HepG2 (cell line): ENCODE measurements around the gene SPATA21. TPM values are rescaled to one million over a fixed set of nuclear protein-coding genes. Genes with fewer than 3 reads are reported as not detected.

Experiments
- ATAC-seq: fragments of 200-7000 bp; cut with Tn5 transposase; 3 replicates; pipeline ENCODE4 v1.9.1; 2020; ENCODE audit warnings: mild to moderate bottlenecking, moderate library complexity
- BruUV-seq: library from RNA; stranded (reverse); fragments of 400-500 nt; replicated peaks from 2 replicates; lab custom pipeline; 2021; lab: Mats Ljungman, UMichigan
- CTCF ChIA-PET: fragments of 300-600 bp; formaldehyde crosslinking; extraction: SDS; loops from one replicate; lab custom pipeline; 2021; ENCODE audit warnings: low total read pairs, inconsistent platforms, low intra/inter-chr PET ratio; lab: Yijun Ruan, JAX
- POLR2A ChIA-PET: fragments of 350-600 bp; sonication (Branson Sonifier 250); formaldehyde crosslinking; loops from one replicate; lab custom pipeline; 2020; ENCODE audit warnings: antibody characterized with exemption, inconsistent platforms; lab: Yijun Ruan, JAX
- DNase-seq: peaks from one replicate; pipeline ENCODE4 v3.0.0-alpha.2; 2015; ENCODE audit warnings: low spot score
- FAIRE-seq: peaks from 3 replicates; lab custom pipeline; 2011; peaks lifted over from hg19 to GRCh38; lab: Jason Lieb, UNC
- H2AFZ ChIP-seq: one replicate; pipeline ENCODE4 v1.6.1; 2011; ENCODE audit warnings: low read length, inconsistent platforms
- H3K27ac ChIP-seq: fragments of 300-600 bp; 3 replicates; pipeline ENCODE4 v1.8.0; 2011; ENCODE audit warnings: mixed run types, mild to moderate bottlenecking, mixed read lengths, low read length, inconsistent platforms; ENCODE audit not compliant: insufficient read depth; ENCODE audit errors: extremely low read length
- H3K27me3 ChIP-seq, 2 experiments: fragments of 200-600 bp in 1 of 2; 2 replicates in 1 of 2; 3 replicates in 1 of 2; pipeline versions ENCODE4 v1.6.0 to v1.8.0; 2011; ENCODE audit warnings: low read length in 2 of 2, mild to moderate bottlenecking in 2 of 2, moderate library complexity in 2 of 2, inconsistent platforms in 1 of 2; ENCODE audit not compliant: insufficient read depth in 2 of 2, control insufficient read depth in 1 of 2
- H3K36me3 ChIP-seq, 2 experiments: fragments of 200-600 bp in 1 of 2; replicated peaks in 1 of 2; 2 replicates in 1 of 2; 3 replicates in 1 of 2; pipeline versions ENCODE4 v1.5.1 to v1.8.0; 2011; ENCODE audit warnings: low read length in 2 of 2, inconsistent platforms in 1 of 2; ENCODE audit not compliant: insufficient read depth in 2 of 2, control insufficient read depth in 1 of 2
- H3K4me1 ChIP-seq: 2 replicates; pipeline ENCODE4 v1.5.1; 2012; ENCODE audit warnings: low read length, inconsistent platforms; ENCODE audit not compliant: insufficient read depth
- H3K4me2 ChIP-seq: 2 replicates; pipeline ENCODE4 v1.6.0; 2011; ENCODE audit warnings: low read depth, low read length, inconsistent platforms
- H3K4me3 ChIP-seq, 3 experiments: fragments of 200-600 bp in 1 of 3; sonication (generic), shearing (Covaris generic) in 1 of 3; replicated peaks in 1 of 3; 2 replicates each; pipeline ENCODE4 v1.5.1; 2011 to 2016; ENCODE audit warnings: low read length in 3 of 3, inconsistent platforms in 2 of 3, low read depth in 2 of 3, mild to moderate bottlenecking in 2 of 3, control low read depth in 1 of 3, mixed read lengths in 1 of 3; ENCODE audit not compliant: insufficient read depth in 1 of 3
- H3K79me2 ChIP-seq: one replicate; pipeline ENCODE4 v1.6.1; 2011; ENCODE audit warnings: low read length, inconsistent platforms; ENCODE audit not compliant: insufficient read depth
- H3K9ac ChIP-seq: 2 replicates; pipeline ENCODE4 v1.6.0; 2011; ENCODE audit warnings: mild to moderate bottlenecking, low read depth, low read length, inconsistent platforms; ENCODE audit not compliant: insufficient read depth
- H3K9me3 ChIP-seq: 2 replicates; pipeline ENCODE4 v1.5.1; 2012; ENCODE audit warnings: mild to moderate bottlenecking, low read length
- H4K20me1 ChIP-seq: 2 replicates; pipeline ENCODE4 v1.6.0; 2011; ENCODE audit warnings: inconsistent platforms, mild to moderate bottlenecking, low read length, moderate library complexity; ENCODE audit not compliant: insufficient read depth
- GZF1 ChIP-seq: sonication (generic); formaldehyde crosslinking; IDR thresholded peaks from 2 replicates; pipeline ENCODE4 v1.5.1; 2020; ENCODE audit warnings: mild to moderate bottlenecking, missing genetic modification reagents
- HNRNPUL1 ChIP-seq: fragments of 200-400 bp; formaldehyde crosslinking; IDR thresholded peaks from 2 replicates; pipeline ENCODE4 v1.6.1; 2017; ENCODE audit warnings: low read depth, mild to moderate bottlenecking, low read length, moderate library complexity
- MEF2D ChIP-seq: sonication (generic); formaldehyde crosslinking; IDR thresholded peaks from 2 replicates; pipeline ENCODE4 v1.5.1; 2020; ENCODE audit warnings: mild to moderate bottlenecking, missing genetic modification reagents
- NAIF1 ChIP-seq: sonication (generic); formaldehyde crosslinking; IDR thresholded peaks from 2 replicates; pipeline ENCODE4 v1.5.0; 2020; ENCODE audit warnings: mild to moderate bottlenecking, missing genetic modification reagents, borderline replicate concordance
- NFRKB ChIP-seq: fragments of 450-650 bp; IDR thresholded peaks from 2 replicates; pipeline ENCODE4 v1.6.1; 2017
- PAF1 ChIP-seq: IDR thresholded peaks from 2 replicates; pipeline ENCODE4 v1.6.1; 2016; ENCODE audit warnings: missing genetic modification reagents, missing compliant biosample characterization
- PLSCR1 ChIP-seq: sonication (generic); formaldehyde crosslinking; IDR thresholded peaks from 2 replicates; pipeline ENCODE4 v1.5.0; 2020; ENCODE audit warnings: missing genetic modification reagents, mild to moderate bottlenecking, borderline replicate concordance
- PRDM4 ChIP-seq: sonication (generic); formaldehyde crosslinking; IDR thresholded peaks from 2 replicates; pipeline ENCODE4 v1.9.0; 2021; ENCODE audit warnings: missing genetic modification reagents, borderline replicate concordance
- THRA ChIP-seq: sonication (generic); formaldehyde crosslinking; IDR thresholded peaks from 2 replicates; pipeline ENCODE4 v1.4.0; 2020; ENCODE audit warnings: missing genetic modification reagents, borderline replicate concordance
- ZBTB1 ChIP-seq: sonication (generic); formaldehyde crosslinking; IDR thresholded peaks from 2 replicates; pipeline ENCODE4 v1.4.0; 2020; ENCODE audit warnings: missing genetic modification reagents, borderline replicate concordance
- ZBTB49 ChIP-seq: sonication (generic); formaldehyde crosslinking; IDR thresholded peaks from 2 replicates; pipeline ENCODE4 v1.4.0; 2020; ENCODE audit warnings: missing genetic modification reagents, borderline replicate concordance
- ZNF24 ChIP-seq: fragments of 450-650 bp; IDR thresholded peaks from 2 replicates; pipeline ENCODE4 v1.6.1; 2017; ENCODE audit warnings: antibody characterized with exemption, mild to moderate bottlenecking
- ZNF678 ChIP-seq: sonication (generic); formaldehyde crosslinking; IDR thresholded peaks from 2 replicates; pipeline ENCODE4 v1.4.0; 2020; ENCODE audit warnings: mild to moderate bottlenecking, missing genetic modification reagents
- ZNF780A ChIP-seq: sonication (generic); formaldehyde crosslinking; IDR thresholded peaks from 2 replicates; pipeline ENCODE4 v1.8.0; 2022; ENCODE audit warnings: mild to moderate bottlenecking, missing genetic modification reagents, moderate library complexity
- WGBS: methylation state at CpG from one replicate; pipeline ENCODE4 v1.1.6; 2017; ENCODE audit warnings: low lambda C conversion rate; 5-methylcytosine and 5-hydroxymethylcytosine counted together
- in situ Hi-C: cut with HindIII; loops from 2 replicates; pipeline ENCODE4 v1.10.0; 2017; ENCODE audit warnings: low pct_unique_long_range_greater_than_20kb; ENCODE audit not compliant: extremely low pct_ligation_motif_present
- intact Hi-C: fragments of 100-400 bp; cut with micrococcal nuclease; formaldehyde crosslinking; loops from one replicate; pipeline ENCODE4 v1.10.0; 2022; ENCODE audit not compliant: unreplicated experiment
- polyA plus RNA-seq, 8 experiments: library from polyadenylated mRNA; depleted of rRNA in 3 of 8; stranded (reverse) in 7 of 8; unstranded in 1 of 8; fragments of >200 nt; fragmentation: Illumina TruSeq in 4 of 8; extraction: Trizol in 4 of 8; gene quantifications; 2 replicates each; pipeline versions ENCODE4 v1.2.1 to v1.2.3, GENCODE V29; 2011 to 2016; ENCODE audit warnings: low read depth in 4 of 8, missing spikeins in 1 of 8, mixed read lengths in 1 of 8; ENCODE audit not compliant: insufficient read depth in 1 of 8
- total RNA-seq, 5 experiments: library from RNA; depleted of rRNA; stranded (reverse); fragments of >200 nt; fragmentation: Illumina TruSeq; extraction: Trizol; gene quantifications; 2 replicates each; pipeline ENCODE4 v1.2.3, GENCODE V29; 2016; ENCODE audit warnings: low read depth in 1 of 5

Gene SPATA21
- total and polyA plus RNA-seq, 2 of the 13 experiments (the other 11 are each of a cell fraction or from before 2014, with no cell fraction given), result 0.80 to 1.4 TPM

GRCh38 chr1:16420424-16421118 lies 16.7 kb downstream of the SPATA21 start:
- peaks cover 21% of the 10 kb centered on the region for H3K4me1 ChIP-seq
- POLR2A ChIA-PET, result no interaction called here
- no TSS peak for BruUV-seq
- no peak overlapping the region for H3K4me3 ChIP-seq
- H3K9me3 ChIP-seq, result no peaks in the 10 kb centered on the region
- H3K27me3 ChIP-seq, result no peaks in the 10 kb centered on the region
- ATAC-seq (no peak), FAIRE-seq (no peak), DNase-seq (no peak)
- H3K79me2 ChIP-seq, result no peaks in the 10 kb centered on the region
- no peak for TF ChIP-seq MEF2D (CRISPR knock-in tag)
- no peak for TF ChIP-seq NAIF1 (CRISPR knock-in tag)
- no peak for TF ChIP-seq GZF1 (CRISPR knock-in tag)
- no peak for TF ChIP-seq NFRKB
- no peak for TF ChIP-seq ZBTB1 (CRISPR knock-in tag)
- TF ChIP-seq ZNF678 (CRISPR knock-in tag), result no peak
- no peak for TF ChIP-seq ZNF780A (CRISPR knock-in tag)
- TF ChIP-seq HNRNPUL1, result no peak
- no peak for TF ChIP-seq PAF1 (CRISPR knock-in tag)
- TF ChIP-seq PLSCR1 (CRISPR knock-in tag), result no peak
- TF ChIP-seq PRDM4 (CRISPR knock-in tag), result no peak
- TF ChIP-seq THRA (CRISPR knock-in tag), result no peak
- TF ChIP-seq ZNF24, result no peak
- TF ChIP-seq ZBTB49 (CRISPR knock-in tag), result no peak
- H3K9ac ChIP-seq, result no peak overlapping the region
- H3K4me2 ChIP-seq, result no peak overlapping the region
- intact Hi-C loops (loop anchor here (10.0 kb wide), 1 partner anchor 664 kb away; no protein-coding TSS in a partner anchor), in situ Hi-C loops (no loop called here)
- H3K36me3 ChIP-seq, result no peaks in the 10 kb centered on the region
- H2AFZ ChIP-seq, result no peak overlapping the region
- no peaks in the 10 kb centered on the region for H4K20me1 ChIP-seq
- H3K27ac ChIP-seq, result no peak overlapping the region
- CTCF ChIA-PET, result no interaction called here
- WGBS, result 56% methylated on average over 9 of the region's 9 CpGs
